ENCODE measurements around the gene ENO2.

Gene ENO2

DNA sequence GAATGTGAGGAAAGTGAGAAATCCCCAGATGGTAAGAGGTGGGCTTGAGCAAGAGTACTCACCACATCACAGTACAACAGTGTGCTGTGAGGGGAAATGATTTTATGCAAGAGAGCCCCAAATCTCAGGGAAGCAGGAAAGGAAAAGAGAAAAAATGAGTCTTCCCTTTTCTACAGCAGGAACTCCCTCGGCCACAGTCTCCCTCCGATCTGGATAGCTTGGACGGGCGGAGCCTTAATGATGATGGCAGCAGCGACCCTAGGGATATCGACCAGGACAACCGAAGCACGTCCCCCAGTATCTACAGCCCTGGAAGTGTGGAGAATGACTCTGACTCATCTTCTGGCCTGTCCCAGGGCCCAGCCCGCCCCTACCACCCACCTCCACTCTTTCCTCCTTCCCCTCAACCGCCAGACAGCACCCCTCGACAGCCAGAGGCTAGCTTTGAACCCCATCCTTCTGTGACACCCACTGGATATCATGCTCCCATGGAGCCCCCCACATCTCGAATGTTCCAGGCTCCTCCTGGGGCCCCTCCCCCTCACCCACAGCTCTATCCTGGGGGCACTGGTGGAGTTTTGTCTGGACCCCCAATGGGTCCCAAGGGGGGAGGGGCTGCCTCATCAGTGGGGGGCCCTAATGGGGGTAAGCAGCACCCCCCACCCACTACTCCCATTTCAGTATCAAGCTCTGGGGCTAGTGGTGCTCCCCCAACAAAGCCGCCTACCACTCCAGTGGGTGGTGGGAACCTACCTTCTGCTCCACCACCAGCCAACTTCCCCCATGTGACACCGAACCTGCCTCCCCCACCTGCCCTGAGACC lies 21.2 kb downstream of the ENO2 start:
- DNase-seq: no peak

DNA sequence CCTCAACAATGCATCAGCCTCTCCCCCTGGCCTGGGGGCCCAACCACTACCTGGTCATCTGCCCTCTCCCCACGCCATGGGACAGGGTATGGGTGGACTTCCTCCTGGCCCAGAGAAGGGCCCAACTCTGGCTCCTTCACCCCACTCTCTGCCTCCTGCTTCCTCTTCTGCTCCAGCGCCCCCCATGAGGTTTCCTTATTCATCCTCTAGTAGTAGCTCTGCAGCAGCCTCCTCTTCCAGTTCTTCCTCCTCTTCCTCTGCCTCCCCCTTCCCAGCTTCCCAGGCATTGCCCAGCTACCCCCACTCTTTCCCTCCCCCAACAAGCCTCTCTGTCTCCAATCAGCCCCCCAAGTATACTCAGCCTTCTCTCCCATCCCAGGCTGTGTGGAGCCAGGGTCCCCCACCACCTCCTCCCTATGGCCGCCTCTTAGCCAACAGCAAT lies 21.8 kb downstream of the ENO2 start:
- no peak for DNase-seq

DNA sequence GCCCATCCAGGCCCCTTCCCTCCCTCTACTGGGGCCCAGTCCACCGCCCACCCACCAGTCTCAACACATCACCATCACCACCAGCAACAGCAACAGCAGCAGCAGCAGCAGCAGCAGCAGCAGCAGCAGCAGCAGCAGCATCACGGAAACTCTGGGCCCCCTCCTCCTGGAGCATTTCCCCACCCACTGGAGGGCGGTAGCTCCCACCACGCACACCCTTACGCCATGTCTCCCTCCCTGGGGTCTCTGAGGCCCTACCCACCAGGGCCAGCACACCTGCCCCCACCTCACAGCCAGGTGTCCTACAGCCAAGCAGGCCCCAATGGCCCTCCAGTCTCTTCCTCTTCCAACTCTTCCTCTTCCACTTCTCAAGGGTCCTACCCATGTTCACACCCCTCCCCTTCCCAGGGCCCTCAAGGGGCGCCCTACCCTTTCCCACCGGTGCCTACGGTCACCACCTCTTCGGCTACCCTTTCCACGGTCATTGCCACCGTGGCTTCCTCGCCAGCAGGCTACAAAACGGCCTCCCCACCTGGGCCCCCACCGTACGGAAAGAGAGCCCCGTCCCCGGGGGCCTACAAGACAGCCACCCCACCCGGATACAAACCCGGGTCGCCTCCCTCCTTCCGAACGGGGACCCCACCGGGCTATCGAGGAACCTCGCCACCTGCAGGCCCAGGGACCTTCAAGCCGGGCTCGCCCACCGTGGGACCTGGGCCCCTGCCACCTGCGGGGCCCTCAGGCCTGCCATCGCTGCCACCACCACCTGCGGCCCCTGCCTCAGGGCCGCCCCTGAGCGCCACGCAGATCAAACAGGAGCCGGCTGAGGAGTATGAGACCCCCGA lies 22.5 kb downstream of the ENO2 start:
- DNase-seq: no peak

DNA sequence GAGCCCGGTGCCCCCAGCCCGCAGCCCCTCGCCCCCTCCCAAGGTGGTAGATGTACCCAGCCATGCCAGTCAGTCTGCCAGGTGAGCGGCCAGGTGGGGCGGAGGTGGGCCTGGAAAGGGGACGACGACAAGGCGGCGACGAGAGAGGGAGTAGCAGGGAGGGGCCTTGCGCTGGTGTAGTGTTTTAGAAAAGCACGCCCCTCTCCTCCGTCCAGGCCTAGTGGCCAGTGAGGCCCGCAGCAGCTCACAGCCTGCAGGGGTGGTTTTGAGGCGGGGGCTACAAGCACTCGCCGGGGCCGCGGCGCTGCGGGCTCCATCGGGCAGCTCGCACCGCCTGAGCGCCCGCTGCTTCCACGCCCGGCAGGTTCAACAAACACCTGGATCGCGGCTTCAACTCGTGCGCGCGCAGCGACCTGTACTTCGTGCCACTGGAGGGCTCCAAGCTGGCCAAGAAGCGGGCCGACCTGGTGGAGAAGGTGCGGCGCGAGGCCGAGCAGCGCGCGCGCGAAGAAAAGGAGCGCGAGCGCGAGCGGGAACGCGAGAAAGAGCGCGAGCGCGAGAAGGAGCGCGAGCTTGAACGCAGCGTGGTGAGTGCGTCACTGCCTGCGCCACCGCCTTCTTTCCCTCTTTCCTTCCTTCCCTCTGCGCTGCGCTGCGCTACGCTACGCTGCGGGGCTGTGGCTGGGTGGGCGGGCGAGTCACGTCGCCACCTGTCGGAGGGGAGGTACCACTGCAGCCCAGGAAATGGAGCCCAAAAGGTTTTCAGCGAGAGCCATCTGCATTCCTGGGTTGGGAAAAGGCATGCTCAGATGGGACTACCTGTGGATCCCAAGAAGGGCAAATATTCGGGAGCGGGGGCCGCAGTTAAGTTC lies 23.3 kb downstream of the ENO2 start:
- peak; percentile 77 for DNase-seq

DNA sequence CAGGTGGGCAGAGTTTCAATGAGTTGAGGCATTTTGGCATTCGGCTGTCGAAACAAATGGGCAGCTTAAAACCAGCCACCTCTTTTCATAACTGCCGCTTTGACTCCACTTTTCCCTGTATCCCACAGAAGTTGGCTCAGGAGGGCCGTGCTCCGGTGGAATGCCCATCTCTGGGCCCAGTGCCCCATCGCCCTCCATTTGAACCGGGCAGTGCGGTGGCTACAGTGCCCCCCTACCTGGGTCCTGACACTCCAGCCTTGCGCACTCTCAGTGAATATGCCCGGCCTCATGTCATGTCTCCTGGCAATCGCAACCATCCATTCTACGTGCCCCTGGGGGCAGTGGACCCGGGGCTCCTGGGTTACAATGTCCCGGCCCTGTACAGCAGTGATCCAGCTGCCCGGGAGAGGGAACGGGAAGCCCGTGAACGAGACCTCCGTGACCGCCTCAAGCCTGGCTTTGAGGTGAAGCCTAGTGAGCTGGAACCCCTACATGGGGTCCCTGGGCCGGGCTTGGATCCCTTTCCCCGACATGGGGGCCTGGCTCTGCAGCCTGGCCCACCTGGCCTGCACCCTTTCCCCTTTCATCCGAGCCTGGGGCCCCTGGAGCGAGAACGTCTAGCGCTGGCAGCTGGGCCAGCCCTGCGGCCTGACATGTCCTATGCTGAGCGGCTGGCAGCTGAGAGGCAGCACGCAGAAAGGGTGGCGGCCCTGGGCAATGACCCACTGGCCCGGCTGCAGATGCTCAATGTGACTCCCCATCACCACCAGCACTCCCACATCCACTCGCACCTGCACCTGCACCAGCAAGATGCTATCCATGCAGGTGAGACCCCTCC lies 24.2 kb downstream of the ENO2 start:
- DNase-seq: no peak

DNA sequence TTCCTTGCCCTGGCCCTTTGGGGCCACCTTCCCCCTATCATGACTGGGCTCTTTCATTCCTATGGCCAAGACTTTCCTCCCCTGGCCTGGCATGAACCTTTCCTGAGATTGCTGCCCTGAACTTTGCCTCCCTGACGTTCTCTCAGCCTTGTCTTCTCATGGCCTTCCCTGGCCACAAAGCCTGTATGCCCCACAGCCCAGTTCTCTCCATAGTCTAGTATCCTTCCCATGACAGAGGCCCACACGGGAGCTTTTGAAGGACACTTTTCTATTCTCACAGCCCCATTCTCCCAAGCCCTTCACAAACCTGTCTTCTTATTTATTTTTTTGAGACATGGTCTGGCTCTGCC lies 24.8 kb downstream of the ENO2 start:
- DNase-seq: no peak

DNA sequence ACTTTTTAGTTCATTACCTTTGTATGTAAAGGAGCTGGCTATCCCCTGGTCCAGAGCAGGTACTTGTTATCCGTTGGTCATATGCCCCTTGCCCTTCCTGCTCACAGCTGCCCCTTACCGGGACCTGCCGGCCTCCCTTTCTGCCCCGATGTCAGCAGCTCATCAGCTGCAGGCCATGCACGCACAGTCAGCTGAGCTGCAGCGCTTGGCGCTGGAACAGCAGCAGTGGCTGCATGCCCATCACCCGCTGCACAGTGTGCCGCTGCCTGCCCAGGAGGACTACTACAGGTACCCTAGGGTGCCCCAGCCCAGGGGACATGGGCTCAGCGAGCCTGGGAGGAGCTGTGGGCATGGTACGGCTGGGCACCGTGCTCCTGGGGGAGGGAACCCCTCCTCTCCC lies 26.9 kb downstream of the ENO2 start:
- DNase-seq: no peak

DNA sequence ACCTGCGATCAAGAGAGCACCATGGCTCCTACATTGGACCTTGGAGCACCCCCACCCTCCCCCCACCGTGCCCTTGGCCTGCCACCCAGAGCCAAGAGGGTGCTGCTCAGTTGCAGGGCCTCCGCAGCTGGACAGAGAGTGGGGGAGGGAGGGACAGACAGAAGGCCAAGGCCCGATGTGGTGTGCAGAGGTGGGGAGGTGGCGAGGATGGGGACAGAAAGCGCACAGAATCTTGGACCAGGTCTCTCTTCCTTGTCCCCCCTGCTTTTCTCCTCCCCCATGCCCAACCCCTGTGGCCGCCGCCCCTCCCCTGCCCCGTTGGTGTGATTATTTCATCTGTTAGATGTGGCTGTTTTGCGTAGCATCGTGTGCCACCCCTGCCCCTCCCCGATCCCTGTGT lies 27.4 kb downstream of the ENO2 start:
- DNase-seq: no peak

DNA sequence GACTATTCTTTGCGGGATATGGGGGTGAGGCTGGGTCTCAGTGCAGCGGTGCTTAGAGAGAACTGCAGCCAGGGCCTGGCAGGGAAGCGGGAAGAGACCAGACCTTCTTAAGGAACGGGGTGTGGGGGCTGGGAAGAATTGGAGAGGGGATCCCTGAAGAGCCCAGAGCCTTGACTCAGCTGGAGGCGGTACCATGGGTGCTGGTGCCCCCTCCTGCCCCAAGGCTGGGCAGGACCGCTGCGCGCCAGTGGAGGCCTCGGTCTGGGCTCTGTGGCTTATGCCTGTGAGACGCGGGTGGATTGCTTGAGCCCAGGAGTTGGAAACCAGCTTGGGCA lies 27.9 kb downstream of the ENO2 start:
- DNase-seq: no peak

DNA sequence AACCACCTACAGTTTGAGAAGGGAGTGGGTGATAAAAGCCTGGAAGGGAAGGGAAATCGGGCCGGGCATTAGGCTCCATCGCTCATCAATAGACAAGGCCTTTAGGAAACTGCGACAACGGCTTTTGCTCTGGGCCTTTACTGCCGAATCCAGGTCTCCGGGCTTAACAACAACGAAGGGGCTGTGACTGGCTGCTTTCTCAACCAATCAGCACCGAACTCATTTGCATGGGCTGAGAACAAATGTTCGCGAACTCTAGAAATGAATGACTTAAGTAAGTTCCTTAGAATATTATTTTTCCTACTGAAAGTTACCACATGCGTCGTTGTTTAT lies 29.0 kb downstream of the ENO2 start:
- DNase-seq: peak; percentile 94

DNA sequence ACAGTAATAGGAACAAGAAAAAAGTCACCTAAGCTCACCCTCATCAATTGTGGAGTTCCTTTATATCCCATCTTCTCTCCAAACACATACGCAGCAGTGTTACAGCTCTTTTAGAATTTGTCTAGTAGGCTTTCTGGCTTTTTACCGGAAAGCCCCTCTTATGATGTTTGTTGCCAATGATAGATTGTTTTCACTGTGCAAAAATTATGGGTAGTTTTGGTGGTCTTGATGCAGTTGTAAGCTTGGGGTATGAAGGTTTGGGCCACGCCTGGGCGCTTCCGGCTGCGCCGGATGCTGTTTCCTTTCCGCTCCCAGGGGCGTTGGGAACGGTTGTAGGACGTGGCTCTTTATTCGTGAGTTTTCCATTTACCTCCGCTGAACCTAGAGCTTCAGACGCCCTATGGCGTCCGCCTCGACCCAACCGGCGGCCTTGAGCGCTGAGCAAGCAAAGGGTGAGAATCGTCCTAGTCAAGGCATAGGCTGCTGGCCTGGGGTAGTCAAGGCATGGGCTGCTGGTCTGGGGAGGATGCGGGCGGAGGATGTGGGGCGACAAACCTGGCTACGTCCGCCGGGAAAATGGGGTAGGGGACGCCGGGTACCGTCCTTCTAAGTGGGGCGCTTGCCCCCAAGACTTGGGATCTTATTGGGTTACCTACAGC lies 29.5 kb downstream of the ENO2 start, which contains the start of the genes C12orf57 and RNU7-1:
C12orf57 (plus strand) TSS at position 301 of the 659 bp plus-strand sequence; CDS start at position 401, 100 bp downstream.
RNU7-1 (plus strand) TSS at position 95 of the 659 bp plus-strand sequence.
- DNase-seq: peak; percentile 94

DNA sequence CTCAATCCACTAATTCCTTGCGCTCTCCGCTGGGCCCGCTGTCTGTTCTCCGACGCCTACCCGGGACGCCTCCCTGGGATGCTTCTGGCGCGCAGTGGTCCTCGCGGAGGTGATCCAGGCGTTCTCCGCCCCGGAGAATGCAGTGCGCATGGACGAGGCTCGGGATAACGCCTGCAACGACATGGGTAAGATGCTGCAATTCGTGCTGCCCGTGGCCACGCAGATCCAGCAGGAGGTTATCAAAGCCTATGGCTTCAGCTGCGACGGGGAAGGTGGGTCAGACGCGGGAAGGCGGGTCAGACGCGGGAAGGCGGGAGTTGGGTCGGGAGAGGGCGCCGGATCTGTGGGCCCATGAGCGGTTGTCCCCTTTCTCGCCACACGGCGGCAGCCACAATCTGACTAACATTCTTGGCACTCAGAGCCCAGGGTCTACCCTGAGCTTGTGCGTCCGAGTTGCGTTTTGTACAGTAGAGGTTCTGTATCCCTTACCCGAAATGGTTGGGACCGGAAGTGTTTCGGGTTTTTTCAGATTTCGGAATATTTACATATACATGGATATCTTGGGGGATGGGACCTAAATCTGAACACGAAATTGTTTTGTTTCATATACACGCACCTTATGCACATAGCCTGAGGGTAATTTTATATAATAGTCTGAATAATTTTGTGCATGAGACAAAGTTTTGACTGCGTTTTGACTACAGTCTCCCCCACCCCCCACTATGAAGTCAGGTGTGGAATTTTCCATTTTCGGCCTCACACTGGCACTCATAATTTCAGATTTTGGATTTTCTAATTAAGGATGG lies 30.2 kb downstream of the ENO2 start:
- DNase-seq: peak; percentile 77

DNA sequence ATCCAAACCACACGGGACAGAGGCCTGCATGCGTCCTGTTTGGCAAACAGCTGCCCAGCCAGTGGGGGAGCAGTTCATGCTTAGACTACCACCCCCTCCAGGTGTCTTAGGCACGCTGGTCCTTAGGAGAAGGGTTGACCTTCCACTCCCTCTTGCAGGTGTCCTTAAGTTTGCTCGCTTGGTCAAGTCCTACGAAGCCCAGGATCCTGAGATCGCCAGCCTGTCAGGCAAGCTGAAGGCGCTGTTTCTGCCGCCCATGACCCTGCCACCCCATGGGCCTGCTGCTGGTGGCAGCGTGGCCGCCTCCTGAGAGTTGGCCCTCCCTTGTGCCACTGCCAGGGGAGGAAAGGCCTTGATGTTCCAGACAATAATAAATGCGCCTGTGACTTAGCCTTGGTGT lies 31.2 kb downstream of the ENO2 start:
- no peak for DNase-seq

DNA sequence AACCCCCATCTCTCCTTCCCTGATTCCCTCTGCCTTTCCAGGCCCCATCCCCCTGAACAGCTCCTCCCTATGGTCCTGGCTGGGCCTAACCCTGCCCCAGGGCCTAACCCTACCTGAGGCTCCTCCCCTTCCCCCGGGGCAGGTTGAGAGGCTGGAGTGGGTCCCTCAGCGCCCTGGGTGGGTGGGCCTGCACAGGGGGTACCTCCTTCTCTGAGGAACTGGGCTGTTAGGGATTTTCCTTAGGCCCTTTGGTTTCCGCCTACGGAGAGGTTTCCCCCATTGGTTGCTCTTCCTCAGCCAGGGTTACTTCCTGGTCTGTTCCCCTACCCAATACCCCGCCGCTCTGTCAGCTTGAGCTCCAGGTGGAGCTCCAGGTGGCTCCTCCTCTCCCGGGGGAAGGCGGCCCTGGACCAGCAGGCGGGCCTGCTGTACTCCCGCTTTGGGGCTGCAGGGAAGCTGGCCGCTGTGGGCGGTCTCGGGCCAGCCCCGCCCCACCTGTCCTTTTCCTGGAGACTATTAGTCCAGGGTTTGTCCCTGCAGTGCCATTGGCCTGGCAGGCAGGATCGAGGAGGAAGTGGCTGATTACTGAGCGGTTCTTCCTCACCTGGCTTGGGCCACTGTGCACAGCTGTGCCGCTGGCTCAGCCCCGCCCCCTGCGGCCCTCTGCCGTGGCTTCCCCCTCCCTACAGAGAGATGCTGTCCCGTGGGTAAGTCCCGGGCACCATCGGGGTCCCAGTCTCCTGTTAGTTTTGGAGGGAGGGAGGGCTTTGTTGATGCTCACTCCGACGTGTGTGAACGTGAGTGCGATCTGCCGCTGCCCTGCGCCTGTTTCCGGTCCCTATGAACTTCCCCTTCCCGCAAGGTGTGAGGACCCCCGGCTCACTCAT lies 31.9 kb downstream of the ENO2 start:
- no peak for DNase-seq

DNA sequence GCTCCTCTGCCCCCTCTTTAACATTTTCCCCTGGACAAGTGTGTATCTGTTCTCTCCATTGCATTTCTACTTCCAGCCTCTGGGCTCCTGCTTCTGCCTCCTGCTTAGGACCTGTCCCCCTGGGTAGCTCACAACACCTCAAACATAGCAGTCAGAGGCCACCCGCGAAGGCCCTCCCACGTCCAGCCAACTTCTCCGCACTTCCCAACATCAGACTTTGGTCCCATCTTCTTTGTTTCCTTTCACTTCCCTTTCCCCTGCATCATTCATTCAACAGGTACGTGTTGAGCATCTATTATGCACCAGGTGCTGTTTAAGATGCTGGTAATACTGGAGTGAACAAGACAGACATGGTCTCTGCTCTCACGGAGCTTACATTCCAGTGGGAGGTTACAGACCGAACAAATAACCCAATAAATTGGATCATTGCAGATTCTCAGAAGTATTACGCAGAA lies 32.6 kb downstream of the ENO2 start:
- no peak for DNase-seq

DNA sequence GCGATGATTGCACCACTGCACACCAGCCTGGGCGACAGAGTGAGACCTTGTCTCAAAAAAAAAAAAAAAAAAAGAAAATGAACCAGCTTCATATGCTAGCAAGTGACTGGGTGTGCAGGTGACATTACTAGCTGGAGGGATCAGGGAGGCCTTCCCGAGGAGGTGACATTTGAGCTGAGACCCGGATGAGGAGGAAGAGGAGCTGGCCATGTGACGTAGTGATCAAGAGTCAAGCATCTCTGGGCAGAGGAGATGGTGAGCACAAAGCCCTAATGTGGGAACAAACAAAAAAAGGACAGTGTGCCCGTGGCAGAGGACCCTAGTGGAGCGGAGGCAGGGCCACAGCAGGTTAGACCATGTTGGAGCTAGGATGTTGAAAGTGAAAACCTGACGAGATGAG lies 33.2 kb downstream of the ENO2 start:
- DNase-seq: no peak

DNA sequence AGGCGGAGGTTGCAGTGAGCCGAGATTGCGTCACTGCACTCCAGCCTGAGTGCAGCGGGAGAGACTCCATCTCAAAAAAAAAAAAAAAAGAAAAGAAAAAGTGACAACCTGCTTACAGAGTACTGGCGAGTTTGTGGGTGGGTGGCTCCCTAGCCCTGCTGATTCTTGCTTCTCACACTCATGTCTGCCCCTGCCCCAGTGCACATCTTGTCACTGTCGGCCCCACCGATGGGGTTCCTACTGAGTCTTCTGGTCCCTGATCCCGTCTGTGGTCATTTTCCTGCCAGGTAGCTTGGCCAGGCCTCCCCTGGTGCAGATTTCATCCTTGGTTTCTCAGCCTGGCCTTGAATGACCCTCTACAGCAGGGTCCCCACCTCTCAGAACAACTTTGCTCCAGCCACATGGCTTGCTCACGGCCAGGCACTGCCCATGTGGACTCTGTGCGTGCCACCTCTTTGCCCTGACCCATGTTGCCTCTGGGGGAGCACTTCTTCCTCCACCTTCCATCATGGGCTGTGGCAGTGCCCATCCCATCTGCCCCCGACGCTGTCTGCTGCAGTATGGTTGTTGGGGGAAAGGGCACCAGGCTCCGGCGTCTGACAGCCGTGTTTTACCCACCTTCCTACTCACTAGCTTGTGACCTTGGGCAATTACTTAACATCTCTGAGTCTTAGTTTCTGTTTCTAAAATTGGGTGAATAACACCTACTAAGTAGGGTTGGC lies 34.7 kb downstream of the ENO2 start:
- no peak for DNase-seq

DNA sequence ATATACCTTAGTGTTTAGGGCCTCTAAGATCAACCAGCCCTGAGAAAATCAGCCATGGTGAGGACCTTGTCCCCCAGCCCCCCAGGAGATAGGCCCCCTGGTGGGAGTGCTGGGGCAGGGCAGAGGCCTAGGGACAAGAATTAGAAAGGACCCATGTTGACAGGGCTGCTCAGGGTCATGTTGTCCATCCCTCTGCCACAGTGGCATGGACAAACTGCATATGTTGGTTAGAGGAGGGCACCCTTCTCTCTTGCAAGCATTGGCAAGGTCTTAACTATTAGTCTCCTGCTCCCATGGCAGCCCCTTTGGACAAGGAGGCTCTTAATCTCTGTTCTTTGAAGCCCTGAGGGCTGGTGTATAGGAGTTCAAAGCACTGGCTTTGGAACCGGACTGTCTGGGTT lies 36.0 kb downstream of the ENO2 start:
- no peak for DNase-seq

Measured in DMS 273 treated with DMSO at 0.1 percent for 48 hours (cell line).